Stomach (tissue), 9 donors: ENCODE measurements around the gene KNG1. TPM values are rescaled to one million over a fixed set of nuclear protein-coding genes. Genes with fewer than 3 reads are reported as not detected.

Experiments used
- DNase-seq, 2 donors: peaks; one replicate each; pipeline versions ENCODE4 v3.0.0 to v3.0.0-alpha.2; 2013 to 2019
- H3K27ac ChIP-seq, 5 donors: fragments of 200-600 bp in 4 of 5; sonication (generic) in 4 of 5; one replicate each; pipeline ENCODE4 v1.5.1; 2013 to 2019; ENCODE audit warnings: mild to moderate bottlenecking in 1 of 5, moderate library complexity in 1 of 5
- H3K27me3 ChIP-seq, 3 donors: fragments of 200-600 bp; sonication (generic); one replicate each; pipeline ENCODE4 v1.5.1; 2017 to 2019; ENCODE audit warnings: mixed run types in 1 of 3
- H3K36me3 ChIP-seq, 4 donors: fragments of 200-600 bp; sonication (generic); 1 replicate in 3 of 4; 2 replicates in 1 of 4; pipeline ENCODE4 v1.5.1; 2016 to 2019
- H3K4me1 ChIP-seq, 4 donors: fragments of 200-600 bp; sonication (generic); one replicate each; pipeline ENCODE4 v1.5.1; 2016 to 2019
- H3K4me3 ChIP-seq, 4 donors: fragments of 200-600 bp; sonication (generic) in 3 of 4; one replicate each; pipeline ENCODE4 v1.5.1; 2016 to 2019; ENCODE audit warnings: mild to moderate bottlenecking in 1 of 4
- H3K9me3 ChIP-seq, 4 donors: fragments of 200-600 bp; sonication (generic); one replicate each; pipeline ENCODE4 v1.5.1; 2016 to 2019
- EP300 ChIP-seq: sonication (generic); formaldehyde crosslinking; IDR thresholded peaks from one replicate; pipeline ENCODE4 v1.6.1; 2017; ENCODE audit warnings: antibody characterized with exemption
- POLR2A ChIP-seq, 4 donors: fragments of 450-650 bp; IDR thresholded peaks; one replicate each; pipeline ENCODE4 v1.6.1; 2016; ENCODE audit warnings: antibody characterized with exemption in 4 of 4, control low read depth in 2 of 4, mild to moderate bottlenecking in 1 of 4, moderate library complexity in 1 of 4
- POLR2AphosphoS5 ChIP-seq, 3 donors: sonication (generic); formaldehyde crosslinking; IDR thresholded peaks; one replicate each; pipeline ENCODE4 v1.6.1; 2016; ENCODE audit warnings: antibody characterized with exemption in 3 of 3
- WGBS, 5 donors: extraction: QIAGEN DNeasy Blood & Tissue Kit in 3 of 5; methylation state at CpG; one replicate each; pipeline versions ENCODE4 v1.1.5 to v1.1.7; 2013 to 2018; 5-methylcytosine and 5-hydroxymethylcytosine counted together
- intact Hi-C: fragments of 100-400 bp; cut with DNase I; formaldehyde crosslinking; loops from one replicate; pipeline ENCODE4 v1.15.1; 2023; ENCODE audit warnings: low total_unique reads
- polyA plus RNA-seq, 3 donors: library from polyadenylated mRNA; stranded (reverse); fragments of 200-250 nt; gene quantifications; one replicate each; pipeline ENCODE4 v1.2.3, GENCODE V29; 2013
- total RNA-seq, 5 donors: library from RNA; depleted of rRNA; stranded (reverse); fragments of >200 nt; gene quantifications; one replicate each; pipeline versions ENCODE4 v1.1.0 to v1.2.3, GENCODE V29; 2014 to 2016
- TF ChIP-seq, protein P1 (sequence below), 7 experiments: fragments of 450-650 bp in 4 of 7; fragments of 200-600 bp in 3 of 7; sonication (generic) in 3 of 7; IDR thresholded peaks; one replicate each; pipeline ENCODE4 v1.5.1; 2016 to 2019; ENCODE audit warnings: antibody characterized with exemption in 7 of 7, control low read depth in 2 of 7, mild to moderate bottlenecking in 1 of 7
- donor health status: healthy with polysubstance abuse.
- donor health status: Bipolar disorder and iron deficiency.
- donor health status: healthy.

KNG1 gene
- total and polyA plus RNA-seq, 8 donors = 0.18 TPM; not detected in 7

DNA sequence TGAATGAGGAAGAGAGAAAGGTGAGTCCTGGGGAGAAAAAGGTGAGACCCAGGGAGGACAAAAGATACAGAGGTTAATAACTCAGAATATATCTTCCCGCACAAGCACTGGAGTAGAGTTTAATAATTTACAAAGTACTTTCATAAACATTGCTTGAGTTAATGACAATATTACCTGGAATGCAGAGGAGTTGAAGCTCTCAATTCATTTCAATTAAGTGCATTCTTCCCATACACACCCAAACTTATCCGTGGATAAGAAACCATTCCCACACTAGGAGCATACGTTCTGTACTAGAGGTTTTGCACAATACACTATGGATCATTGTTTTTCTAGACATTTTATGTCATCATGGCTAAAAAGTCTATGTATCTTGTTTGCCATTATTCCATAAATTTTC is 23.3 kb upstream of the KNG1 start:
- 64 to 81% (median 74%) methylated on average over 3 of the region's 3 CpGs for WGBS, 5 donors
- no peak overlapping the region for H3K4me3 ChIP-seq
- no peaks in the 10 kb centered on the region for H3K9me3 ChIP-seq
- no peak for DNase-seq
- intact Hi-C loops = no loop called here
- peaks cover 0 to 9% (median 0%) of the 10 kb centered on the region in 3 donors for H3K27me3 ChIP-seq
- H3K27ac ChIP-seq = no peak overlapping the region
- TF ChIP-seq EP300 (no peak), POLR2AphosphoS5 (IDR thresholded peaks at IDR 0.05) (no peak), POLR2A (IDR thresholded peaks at IDR 0.05) (no peak)
- TF ChIP-seq, protein P1, sequence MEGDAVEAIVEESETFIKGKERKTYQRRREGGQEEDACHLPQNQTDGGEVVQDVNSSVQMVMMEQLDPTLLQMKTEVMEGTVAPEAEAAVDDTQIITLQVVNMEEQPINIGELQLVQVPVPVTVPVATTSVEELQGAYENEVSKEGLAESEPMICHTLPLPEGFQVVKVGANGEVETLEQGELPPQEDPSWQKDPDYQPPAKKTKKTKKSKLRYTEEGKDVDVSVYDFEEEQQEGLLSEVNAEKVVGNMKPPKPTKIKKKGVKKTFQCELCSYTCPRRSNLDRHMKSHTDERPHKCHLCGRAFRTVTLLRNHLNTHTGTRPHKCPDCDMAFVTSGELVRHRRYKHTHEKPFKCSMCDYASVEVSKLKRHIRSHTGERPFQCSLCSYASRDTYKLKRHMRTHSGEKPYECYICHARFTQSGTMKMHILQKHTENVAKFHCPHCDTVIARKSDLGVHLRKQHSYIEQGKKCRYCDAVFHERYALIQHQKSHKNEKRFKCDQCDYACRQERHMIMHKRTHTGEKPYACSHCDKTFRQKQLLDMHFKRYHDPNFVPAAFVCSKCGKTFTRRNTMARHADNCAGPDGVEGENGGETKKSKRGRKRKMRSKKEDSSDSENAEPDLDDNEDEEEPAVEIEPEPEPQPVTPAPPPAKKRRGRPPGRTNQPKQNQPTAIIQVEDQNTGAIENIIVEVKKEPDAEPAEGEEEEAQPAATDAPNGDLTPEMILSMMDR (IDR thresholded peaks at IDR 0.05) = no peak
- H3K4me1 ChIP-seq = no peaks in the 10 kb centered on the region
- H3K36me3 ChIP-seq = no peaks in the 10 kb centered on the region

DNA sequence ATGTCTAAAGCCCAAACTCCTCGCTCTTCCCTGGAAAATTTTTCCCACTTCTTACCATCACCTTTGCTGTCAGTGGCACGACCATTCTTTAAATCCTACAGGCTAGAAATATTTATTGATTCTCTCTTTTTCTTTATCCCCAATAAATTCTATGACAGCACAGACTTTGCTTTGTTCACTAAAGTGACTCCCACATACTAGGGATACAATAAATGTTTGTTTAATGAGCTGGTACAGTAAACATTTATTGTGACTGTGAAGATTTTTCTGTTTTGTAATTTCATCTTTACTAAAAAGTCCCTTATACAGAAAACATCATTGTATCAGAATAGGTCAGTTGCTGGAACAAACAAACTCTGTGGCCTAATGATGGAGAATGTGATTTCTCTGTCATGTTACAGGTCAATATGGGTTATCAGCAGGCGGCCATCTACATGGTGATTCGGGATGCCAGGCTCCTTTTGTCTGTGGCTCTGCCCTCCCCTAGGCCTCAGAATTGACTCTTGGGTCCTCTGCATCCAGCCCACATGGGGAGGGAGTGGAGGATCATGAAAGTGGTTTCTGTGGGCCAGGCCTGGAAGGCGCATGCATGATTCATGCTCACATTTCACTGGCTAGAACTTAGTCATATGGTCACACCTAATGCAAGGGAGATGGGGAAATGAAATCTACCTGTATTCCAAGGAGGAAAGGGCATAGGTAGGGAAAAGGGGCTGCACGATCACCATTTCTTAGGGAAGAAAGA is 22.7 kb upstream of the KNG1 start:
- no peaks in the 10 kb centered on the region for H3K36me3 ChIP-seq
- no peak for DNase-seq
- no peaks in the 10 kb centered on the region for H3K4me1 ChIP-seq
- intact Hi-C loops = no loop called here
- no peak overlapping the region for H3K4me3 ChIP-seq
- H3K9me3 ChIP-seq = no peaks in the 10 kb centered on the region
- peaks cover 0 to 9% (median 0%) of the 10 kb centered on the region in 3 donors for H3K27me3 ChIP-seq
- 76 to 85% (median 81%) methylated on average over 6 of the region's 6 CpGs for WGBS, 5 donors
- H3K27ac ChIP-seq = no peak overlapping the region
- no peak for TF ChIP-seq POLR2AphosphoS5 (IDR thresholded peaks at IDR 0.05)
- TF ChIP-seq EP300 = no peak
- no peak for TF ChIP-seq POLR2A (IDR thresholded peaks at IDR 0.05)
- TF ChIP-seq, protein P1 (IDR thresholded peaks at IDR 0.05) = no peak

DNA sequence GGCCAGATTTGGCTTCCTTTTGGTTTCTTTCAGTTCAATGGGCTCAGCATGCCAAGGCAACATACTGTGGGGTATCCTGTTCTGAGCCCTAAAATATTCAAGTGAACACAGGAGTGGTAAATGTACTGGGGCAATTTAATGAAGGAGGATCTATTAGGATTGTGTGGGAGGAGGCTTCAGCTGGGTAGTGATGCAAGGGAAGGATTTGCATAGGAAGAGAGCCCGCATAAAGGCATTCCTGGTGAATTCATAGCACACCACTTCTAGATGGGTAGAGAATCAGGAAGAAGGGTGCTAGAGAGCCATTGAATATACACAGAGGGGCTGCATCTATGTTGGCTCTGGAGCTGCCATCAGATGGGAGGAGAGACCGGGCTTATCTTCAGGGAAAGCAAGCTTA is 20.6 kb upstream of the KNG1 start:
- Histone ChIP-seq H3K36me3 (no peaks in the 10 kb centered on the region), H3K9me3 (no peaks in the 10 kb centered on the region), H3K27me3 (peaks cover 0 to 7% (median 0%) of the 10 kb centered on the region in 3 donors), H3K27ac (no peak overlapping the region), H3K4me1 (no peaks in the 10 kb centered on the region), H3K4me3 (no peak overlapping the region)
- TF ChIP-seq EP300 = no peak
- TF ChIP-seq POLR2A (IDR thresholded peaks at IDR 0.05) = no peak
- TF ChIP-seq, protein P1 (IDR thresholded peaks at IDR 0.05) = no peak
- no peak for TF ChIP-seq POLR2AphosphoS5 (IDR thresholded peaks at IDR 0.05)
- no peak for DNase-seq
- intact Hi-C loops = no loop called here
- WGBS, 5 donors = 80 to 97% (median 93%) methylated on average over 2 of the region's 2 CpGs

DNA sequence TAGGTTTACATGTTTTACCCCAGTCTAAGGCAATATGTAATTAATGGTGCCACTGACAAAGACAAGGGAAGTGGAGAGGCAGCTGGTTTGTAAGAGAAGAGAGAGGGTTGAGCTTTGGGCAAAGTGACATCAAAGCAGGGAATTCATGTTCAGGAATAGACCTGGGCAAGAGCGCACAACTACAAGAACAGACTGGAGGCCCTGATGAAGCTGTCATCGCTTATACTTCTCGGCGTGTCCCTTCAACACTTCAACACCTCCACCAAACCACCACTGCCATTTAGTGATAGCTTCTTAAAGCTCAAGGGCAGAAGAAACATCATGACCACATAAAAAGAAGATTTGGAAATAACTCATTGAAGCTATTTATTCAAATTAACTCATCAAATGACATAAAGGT is 19.6 kb upstream of the KNG1 start:
- no peak for DNase-seq
- Histone ChIP-seq H3K36me3 (no peaks in the 10 kb centered on the region), H3K27me3 (no peaks in the 10 kb centered on the region), H3K4me3 (no peak overlapping the region), H3K4me1 (no peaks in the 10 kb centered on the region), H3K9me3 (no peaks in the 10 kb centered on the region), H3K27ac (no peak overlapping the region)
- 84 to 98% (median 94%) methylated on average over 4 of the region's 4 CpGs for WGBS, 5 donors
- intact Hi-C loops = no loop called here
- TF ChIP-seq POLR2A (IDR thresholded peaks at IDR 0.05) (no peak), POLR2AphosphoS5 (IDR thresholded peaks at IDR 0.05) (no peak), EP300 (no peak)
- TF ChIP-seq, protein P1 (IDR thresholded peaks at IDR 0.05) = no peak
